H9 (cell line): Measurements from ENCODE around the gene TRO. TPM values are rescaled to one million over a fixed set of nuclear protein-coding genes. Genes with fewer than 3 reads are reported as not detected.

Experiments
- DNase-seq: peaks from one replicate; pipeline ENCODE4 v3.0.0-alpha.2; 2017
- H2AFZ ChIP-seq: one replicate; pipeline ENCODE4 v1.6.1; 2013; ENCODE audit warnings: mild to moderate bottlenecking, low read length, control low read depth, moderate library complexity
- H2AK5ac ChIP-seq: 2 replicates; pipeline ENCODE4 v1.6.1; 2013; ENCODE audit warnings: low read length, control low read depth, mixed read lengths; ENCODE audit not compliant: insufficient read length
- H2BK120ac ChIP-seq: one replicate; pipeline ENCODE4 v1.6.1; 2013; ENCODE audit warnings: low read depth, mild to moderate bottlenecking, low read length, control low read depth, inconsistent platforms; ENCODE audit not compliant: poor library complexity, severe bottlenecking
- H2BK12ac ChIP-seq: 2 replicates; pipeline ENCODE4 v1.6.1; 2013; ENCODE audit warnings: low read length, control low read depth, mixed read lengths, low read depth; ENCODE audit not compliant: insufficient read length
- H2BK15ac ChIP-seq: 2 replicates; pipeline ENCODE4 v1.6.1; 2013; ENCODE audit warnings: low read depth, low read length, control low read depth
- H2BK20ac ChIP-seq: one replicate; pipeline ENCODE4 v1.6.1; 2013; ENCODE audit warnings: low read depth, mild to moderate bottlenecking, low read length, control low read depth, inconsistent platforms; ENCODE audit not compliant: poor library complexity, severe bottlenecking
- H2BK5ac ChIP-seq: 2 replicates; pipeline ENCODE4 v1.6.1; 2013; ENCODE audit warnings: low read length, control low read depth, mixed read lengths; ENCODE audit not compliant: insufficient read length
- H3K14ac ChIP-seq: 2 replicates; pipeline ENCODE4 v1.6.1; 2013; ENCODE audit warnings: low read length, control low read depth; ENCODE audit not compliant: insufficient read depth
- H3K18ac ChIP-seq: 2 replicates; pipeline ENCODE4 v1.6.1; 2013; ENCODE audit warnings: low read depth, mild to moderate bottlenecking, mixed read lengths, low read length, control low read depth; ENCODE audit not compliant: insufficient read length
- H3K23ac ChIP-seq: 2 replicates; pipeline ENCODE4 v1.6.1; 2013; ENCODE audit warnings: low read length, control low read depth, mixed read lengths, low read depth; ENCODE audit not compliant: insufficient read length
- H3K23me2 ChIP-seq: 2 replicates; pipeline ENCODE4 v1.6.1; 2013; ENCODE audit warnings: low read depth, mild to moderate bottlenecking, mixed read lengths, low read length, control low read depth; ENCODE audit not compliant: insufficient read length, poor library complexity, severe bottlenecking
- H3K27ac ChIP-seq: 2 replicates; pipeline ENCODE4 v1.5.1; 2013; ENCODE audit warnings: low read length, control low read depth, mixed read lengths, low read depth; ENCODE audit not compliant: insufficient read length
- H3K27me3 ChIP-seq: 2 replicates; pipeline ENCODE4 v1.6.1; 2013; ENCODE audit warnings: low read length, control low read depth, inconsistent platforms; ENCODE audit not compliant: insufficient read depth
- H3K4ac ChIP-seq: 2 replicates; pipeline ENCODE4 v1.6.1; 2013; ENCODE audit warnings: low read depth, mild to moderate bottlenecking, control low read depth, inconsistent platforms, low read length, moderate library complexity
- H3K4me1 ChIP-seq: 2 replicates; pipeline ENCODE4 v1.6.1; 2013; ENCODE audit warnings: low read length, control low read depth, inconsistent platforms; ENCODE audit not compliant: insufficient read depth
- H3K4me2 ChIP-seq: 2 replicates; pipeline ENCODE4 v1.6.1; 2013; ENCODE audit warnings: low read length, control low read depth, mixed read lengths; ENCODE audit not compliant: insufficient read length, insufficient read depth
- H3K56ac ChIP-seq: 2 replicates; pipeline ENCODE4 v1.6.1; 2013; ENCODE audit warnings: low read depth, mild to moderate bottlenecking, mixed read lengths, low read length, control low read depth; ENCODE audit not compliant: insufficient read length
- H3K79me1 ChIP-seq: 2 replicates; pipeline ENCODE4 v1.6.1; 2013; ENCODE audit warnings: low read depth, mild to moderate bottlenecking, moderate library complexity, low read length, control low read depth, inconsistent platforms; ENCODE audit not compliant: insufficient read depth, poor library complexity, severe bottlenecking
- H3K79me2 ChIP-seq: 2 replicates; pipeline ENCODE4 v1.6.1; 2013; ENCODE audit warnings: low read length, control low read depth, inconsistent platforms; ENCODE audit not compliant: insufficient read depth
- H3K9ac ChIP-seq: 2 replicates; pipeline ENCODE4 v1.6.1; 2013; ENCODE audit warnings: low read length, control low read depth, mixed read lengths; ENCODE audit not compliant: insufficient read length; ENCODE audit errors: extremely low read depth
- H3K9me3 ChIP-seq: one replicate; pipeline ENCODE4 v1.6.1; 2013; ENCODE audit warnings: low read depth, low read length, inconsistent platforms; ENCODE audit not compliant: control insufficient read depth
- H3T11ph ChIP-seq: one replicate; pipeline ENCODE4 v1.6.1; 2013; ENCODE audit warnings: mild to moderate bottlenecking, low read length, control low read depth, inconsistent platforms
- H4K20me1 ChIP-seq: one replicate; pipeline ENCODE4 v1.6.1; 2013; ENCODE audit not compliant: control insufficient read depth, insufficient read length, insufficient read depth
- H4K5ac ChIP-seq: 2 replicates; pipeline ENCODE4 v1.6.1; 2013; ENCODE audit warnings: low read depth, mild to moderate bottlenecking, mixed read lengths, low read length, control low read depth; ENCODE audit not compliant: insufficient read length
- H4K8ac ChIP-seq: replicated peaks from 2 replicates; pipeline ENCODE4 v1.6.1; 2013; ENCODE audit warnings: low read length, control low read depth, mixed read lengths, low read depth; ENCODE audit not compliant: insufficient read length
- H4K91ac ChIP-seq: 2 replicates; pipeline ENCODE4 v1.6.1; 2013; ENCODE audit warnings: low read depth, mild to moderate bottlenecking, moderate library complexity, mixed read lengths, low read length, control low read depth; ENCODE audit not compliant: insufficient read length
- H3K27ac Mint-ChIP-seq, 3 experiments: 2 replicates in 2 of 3; 3 replicates in 1 of 3; pipeline ENCODE4 v1.8.0; 2020 to 2021; ENCODE audit warnings: mixed read lengths in 3 of 3, mild to moderate bottlenecking in 1 of 3, moderate library complexity in 1 of 3
- H3K27me3 Mint-ChIP-seq: 2 replicates; pipeline ENCODE4 v1.8.0; 2021; ENCODE audit warnings: low read depth, mild to moderate bottlenecking, moderate library complexity, mixed read lengths
- H3K36me3 Mint-ChIP-seq, 3 experiments: 2 replicates in 2 of 3; 3 replicates in 1 of 3; pipeline ENCODE4 v1.8.0; 2020 to 2021; ENCODE audit warnings: low read depth in 3 of 3, mixed read lengths in 3 of 3; ENCODE audit not compliant: insufficient read depth in 1 of 3
- H3K4me1 Mint-ChIP-seq, 2 experiments: 2 replicates each; pipeline ENCODE4 v1.8.0; 2020; ENCODE audit warnings: mixed read lengths in 2 of 2
- H3K4me3 Mint-ChIP-seq, 2 experiments: 2 replicates in 1 of 2; 3 replicates in 1 of 2; pipeline ENCODE4 v1.8.0; 2020 to 2021; ENCODE audit warnings: mild to moderate bottlenecking in 2 of 2, mixed read lengths in 2 of 2, moderate library complexity in 1 of 2
- H3K9me3 Mint-ChIP-seq, 2 experiments: 2 replicates in 1 of 2; 3 replicates in 1 of 2; pipeline ENCODE4 v1.8.0; 2020; ENCODE audit warnings: mild to moderate bottlenecking in 2 of 2, mixed read lengths in 2 of 2, moderate library complexity in 1 of 2
- WGBS: extraction: QIAGEN DNeasy Blood & Tissue Kit; methylation state at CpG from one replicate; pipeline ENCODE4 v1.1.7; 2013; ENCODE audit warnings: missing lambda C conversion rate, low lambda C conversion rate, mixed read lengths; ENCODE audit not compliant: insufficient read length; ENCODE audit errors: extremely low coverage; 5-methylcytosine and 5-hydroxymethylcytosine counted together
- total RNA-seq: library from RNA; stranded (reverse); gene quantifications from 2 replicates; pipeline ENCODE4 v1.2.1, GENCODE V29; 2021
- TF ChIP-seq, protein P1 (sequence below): fragments of 200-600 bp; sonication (generic); conservative IDR thresholded peaks from 3 replicates; pipeline ENCODE4 v1.8.0; 2021; ENCODE audit warnings: antibody characterized with exemption, mild to moderate bottlenecking

TRO gene
- total RNA-seq, 1 experiment from 2014 or later = 51.0 TPM

DNA sequence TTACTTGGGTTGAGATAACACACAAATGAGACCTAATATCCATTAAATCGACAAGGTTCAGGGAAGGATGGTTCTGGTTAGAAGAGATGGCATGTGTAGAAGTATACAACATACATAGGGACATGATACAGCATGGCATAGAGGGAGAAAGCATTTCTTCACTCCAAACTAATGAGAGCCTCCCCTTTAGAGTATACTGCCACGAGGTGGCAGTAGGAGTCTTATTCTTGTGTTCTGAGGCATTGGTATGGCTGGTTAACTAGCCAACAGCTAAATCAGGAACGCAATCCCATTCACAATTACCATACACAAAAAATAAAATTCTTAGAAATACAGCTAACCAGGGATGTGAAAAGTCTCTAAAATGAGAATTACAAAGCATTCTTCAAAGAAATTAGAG is 29.1 kb upstream of the TRO start:
- TF ChIP-seq, protein P1, sequence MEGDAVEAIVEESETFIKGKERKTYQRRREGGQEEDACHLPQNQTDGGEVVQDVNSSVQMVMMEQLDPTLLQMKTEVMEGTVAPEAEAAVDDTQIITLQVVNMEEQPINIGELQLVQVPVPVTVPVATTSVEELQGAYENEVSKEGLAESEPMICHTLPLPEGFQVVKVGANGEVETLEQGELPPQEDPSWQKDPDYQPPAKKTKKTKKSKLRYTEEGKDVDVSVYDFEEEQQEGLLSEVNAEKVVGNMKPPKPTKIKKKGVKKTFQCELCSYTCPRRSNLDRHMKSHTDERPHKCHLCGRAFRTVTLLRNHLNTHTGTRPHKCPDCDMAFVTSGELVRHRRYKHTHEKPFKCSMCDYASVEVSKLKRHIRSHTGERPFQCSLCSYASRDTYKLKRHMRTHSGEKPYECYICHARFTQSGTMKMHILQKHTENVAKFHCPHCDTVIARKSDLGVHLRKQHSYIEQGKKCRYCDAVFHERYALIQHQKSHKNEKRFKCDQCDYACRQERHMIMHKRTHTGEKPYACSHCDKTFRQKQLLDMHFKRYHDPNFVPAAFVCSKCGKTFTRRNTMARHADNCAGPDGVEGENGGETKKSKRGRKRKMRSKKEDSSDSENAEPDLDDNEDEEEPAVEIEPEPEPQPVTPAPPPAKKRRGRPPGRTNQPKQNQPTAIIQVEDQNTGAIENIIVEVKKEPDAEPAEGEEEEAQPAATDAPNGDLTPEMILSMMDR = peak; percentile 65
- Histone ChIP-seq H4K91ac (no peak overlapping the region), H3K79me2 (no peaks in the 10 kb centered on the region), H2AK5ac (no peak overlapping the region), H4K5ac (no peak overlapping the region), H3T11ph (no peak overlapping the region), H4K8ac (no peak overlapping the region), H3K4me2 (no peak overlapping the region), H3K9ac (no peak overlapping the region), H3K27me3 (no peaks in the 10 kb centered on the region), H4K20me1 (no peaks in the 10 kb centered on the region), H3K4me1 (no peaks in the 10 kb centered on the region), H3K79me1 (no peaks in the 10 kb centered on the region), H3K27ac (no peak overlapping the region), H3K4ac (no peak overlapping the region), H2BK120ac (no peak overlapping the region), H3K23ac (no peak overlapping the region), H3K14ac (no peak overlapping the region), H2AFZ (no peak overlapping the region), H2BK5ac (no peak overlapping the region), H2BK20ac (no peak overlapping the region), H3K18ac (no peak overlapping the region), H3K9me3 (peaks cover 24% of the 10 kb centered on the region), H3K56ac (no peak overlapping the region), H2BK12ac (no peak overlapping the region), H3K23me2 (no peaks in the 10 kb centered on the region), H2BK15ac (no peak overlapping the region)
- H3K36me3 Mint-ChIP-seq = peaks cover 0 to 4% (median 3%) of the 10 kb centered on the region in 3 experiments; a peak in 2 of 7 replicates
- H3K9me3 Mint-ChIP-seq = peaks cover 76 to 85% of the 10 kb centered on the region in 2 experiments
- no peak overlapping the region for H3K4me3 Mint-ChIP-seq
- H3K4me1 Mint-ChIP-seq = no peaks in the 10 kb centered on the region
- no CpG with 5 or more reads among the region's 3 CpGs for WGBS
- no peak overlapping the region for H3K27ac Mint-ChIP-seq
- H3K27me3 Mint-ChIP-seq = peaks cover 13% of the 10 kb centered on the region
- DNase-seq = no peak
